Caco-2 (cell line): ENCODE data around the gene BACH2. TPM values are rescaled to one million over a fixed set of nuclear protein-coding genes. Genes with fewer than 3 reads are reported as not detected.

Source experiments
- BruUV-seq: library from RNA; stranded (reverse); fragments of 400-500 nt; replicated peaks from 2 replicates; lab custom pipeline; 2021; lab: Mats Ljungman, UMichigan
- CTCF ChIA-PET: fragments of 300-600 bp; sonication (Branson Sonifier 250); formaldehyde crosslinking; loops from one replicate; lab custom pipeline; 2022; ENCODE audit warnings: antibody characterized with exemption; lab: Charles Lee
- POLR2A ChIA-PET: fragments of 300-600 bp; sonication (Branson Sonifier 250); formaldehyde crosslinking; loops from one replicate; lab custom pipeline; 2022; ENCODE audit warnings: antibody characterized with exemption; lab: Charles Lee
- DNase-seq, 2 experiments: peaks; one replicate each; pipeline versions ENCODE4 v3.0.0 to v3.0.0-alpha.2; 2020 to 2022
- H3K27me3 ChIP-seq: replicated peaks from 2 replicates; pipeline ENCODE4 v1.6.0; 2011; ENCODE audit warnings: low read length; ENCODE audit not compliant: control insufficient read depth, insufficient read depth
- H3K36me3 ChIP-seq: 2 replicates; pipeline ENCODE4 v1.5.1; 2011; ENCODE audit warnings: low read length; ENCODE audit not compliant: control insufficient read depth, insufficient read depth
- H3K4me1 ChIP-seq: fragments of 250-450 bp; sonication (Bioruptor Pico); 2 replicates; pipeline ENCODE4 v1.5.1; 2020; ENCODE audit warnings: mild to moderate bottlenecking
- H3K4me3 ChIP-seq: 2 replicates; pipeline ENCODE4 v1.5.1; 2011; ENCODE audit warnings: low read depth, mild to moderate bottlenecking, control low read depth, low read length
- H3K9me3 ChIP-seq: fragments of 250-450 bp; sonication (Bioruptor Pico); 2 replicates; pipeline ENCODE4 v1.5.1; 2020; ENCODE audit warnings: mild to moderate bottlenecking, moderate library complexity
- H3K27ac Mint-ChIP-seq: one replicate; pipeline ENCODE4 v1.8.0; 2022; ENCODE audit warnings: mixed read lengths; ENCODE audit not compliant: unreplicated experiment
- H3K27me3 Mint-ChIP-seq: one replicate; pipeline ENCODE4 v1.8.0; 2022; ENCODE audit warnings: mixed read lengths; ENCODE audit not compliant: insufficient read depth, unreplicated experiment
- H3K36me3 Mint-ChIP-seq: one replicate; pipeline ENCODE4 v1.8.0; 2022; ENCODE audit warnings: mild to moderate bottlenecking, mixed read lengths; ENCODE audit not compliant: insufficient read depth, unreplicated experiment
- H3K4me1 Mint-ChIP-seq: one replicate; pipeline ENCODE4 v1.8.0; 2022; ENCODE audit warnings: low read depth, mixed read lengths; ENCODE audit not compliant: unreplicated experiment
- H3K4me3 Mint-ChIP-seq: one replicate; pipeline ENCODE4 v1.8.0; 2022; ENCODE audit warnings: mild to moderate bottlenecking, moderate library complexity, mixed read lengths; ENCODE audit not compliant: unreplicated experiment
- H3K9me3 Mint-ChIP-seq: one replicate; pipeline ENCODE4 v1.8.0; 2022; ENCODE audit warnings: mixed read lengths; ENCODE audit not compliant: unreplicated experiment
- intact Hi-C: fragments of 100-400 bp; cut with micrococcal nuclease; formaldehyde crosslinking; loops from one replicate; pipeline ENCODE4 v1.10.0; 2022; ENCODE audit not compliant: unreplicated experiment
- total RNA-seq: library from RNA; stranded (reverse); gene quantifications from 2 replicates; pipeline ENCODE4 v1.2.3, GENCODE V29; 2022
- TF ChIP-seq, protein P1 (sequence below), 2 experiments: fragments of 200-600 bp in 1 of 2; IDR thresholded peaks; 1 replicate in 1 of 2; 2 replicates in 1 of 2; pipeline versions ENCODE4 v1.5.1 to v1.8.0; 2011 to 2022; ENCODE audit warnings: antibody characterized with exemption in 1 of 2, control low read depth in 1 of 2, inconsistent platforms in 1 of 2, low read depth in 1 of 2, low read length in 1 of 2, mild to moderate bottlenecking in 1 of 2, moderate library complexity in 1 of 2; ENCODE audit not compliant: insufficient read depth in 1 of 2, severe bottlenecking in 1 of 2, unreplicated experiment in 1 of 2

BACH2 gene
- total RNA-seq, 1 experiment from 2014 or later, result 0.43 TPM

DNA sequence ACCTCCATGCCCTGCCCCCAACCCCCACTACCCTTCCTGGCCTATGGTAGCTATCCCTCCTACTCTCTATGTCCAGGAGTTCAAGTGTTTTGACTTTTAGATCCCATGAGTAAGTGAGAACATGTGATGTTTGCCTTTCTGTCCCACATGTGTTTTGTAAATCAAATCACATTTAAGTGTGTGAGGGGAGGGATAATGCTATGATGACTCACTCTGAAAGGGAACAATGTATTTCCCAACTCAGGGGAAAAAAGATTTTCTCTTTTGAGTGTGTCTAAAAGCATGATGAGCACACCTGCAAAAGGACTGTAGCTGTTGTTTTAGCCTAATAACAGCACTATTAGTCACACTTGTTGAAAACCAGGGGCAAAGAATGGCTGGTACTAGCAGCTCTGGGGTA is 208.6 kb downstream of the BACH2 start:
- TF ChIP-seq, protein P1, sequence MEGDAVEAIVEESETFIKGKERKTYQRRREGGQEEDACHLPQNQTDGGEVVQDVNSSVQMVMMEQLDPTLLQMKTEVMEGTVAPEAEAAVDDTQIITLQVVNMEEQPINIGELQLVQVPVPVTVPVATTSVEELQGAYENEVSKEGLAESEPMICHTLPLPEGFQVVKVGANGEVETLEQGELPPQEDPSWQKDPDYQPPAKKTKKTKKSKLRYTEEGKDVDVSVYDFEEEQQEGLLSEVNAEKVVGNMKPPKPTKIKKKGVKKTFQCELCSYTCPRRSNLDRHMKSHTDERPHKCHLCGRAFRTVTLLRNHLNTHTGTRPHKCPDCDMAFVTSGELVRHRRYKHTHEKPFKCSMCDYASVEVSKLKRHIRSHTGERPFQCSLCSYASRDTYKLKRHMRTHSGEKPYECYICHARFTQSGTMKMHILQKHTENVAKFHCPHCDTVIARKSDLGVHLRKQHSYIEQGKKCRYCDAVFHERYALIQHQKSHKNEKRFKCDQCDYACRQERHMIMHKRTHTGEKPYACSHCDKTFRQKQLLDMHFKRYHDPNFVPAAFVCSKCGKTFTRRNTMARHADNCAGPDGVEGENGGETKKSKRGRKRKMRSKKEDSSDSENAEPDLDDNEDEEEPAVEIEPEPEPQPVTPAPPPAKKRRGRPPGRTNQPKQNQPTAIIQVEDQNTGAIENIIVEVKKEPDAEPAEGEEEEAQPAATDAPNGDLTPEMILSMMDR (IDR thresholded peaks at IDR 0.05; ENCODE audit: insufficient read depth in 1 of 2, low read depth in 1 of 2, low read length in 1 of 2, severe bottlenecking in 1 of 2, unreplicated experiment in 1 of 2), result no peak
- no peaks in the 10 kb centered on the region for H3K36me3 Mint-ChIP-seq
- intact Hi-C loops, result loop anchor here (10.0 kb wide), 1 partner anchor 387 kb away; no protein-coding TSS in a partner anchor
- no peak overlapping the region for H3K27ac Mint-ChIP-seq
- H3K9me3 ChIP-seq, result no peaks in the 10 kb centered on the region
- no peak overlapping the region for H3K4me3 Mint-ChIP-seq
- H3K4me1 ChIP-seq, result no peaks in the 10 kb centered on the region
- peaks cover 2% of the 10 kb centered on the region for H3K27me3 Mint-ChIP-seq
- H3K4me1 Mint-ChIP-seq, result no peaks in the 10 kb centered on the region
- no peaks in the 10 kb centered on the region for H3K36me3 ChIP-seq
- DNase-seq, result no peak
- POLR2A ChIA-PET, result no interaction called here
- no peaks in the 10 kb centered on the region for H3K9me3 Mint-ChIP-seq
- H3K4me3 ChIP-seq, result no peak overlapping the region
- no peaks in the 10 kb centered on the region for H3K27me3 ChIP-seq
- CTCF ChIA-PET, result no interaction called here
- no TSS peak for BruUV-seq

DNA sequence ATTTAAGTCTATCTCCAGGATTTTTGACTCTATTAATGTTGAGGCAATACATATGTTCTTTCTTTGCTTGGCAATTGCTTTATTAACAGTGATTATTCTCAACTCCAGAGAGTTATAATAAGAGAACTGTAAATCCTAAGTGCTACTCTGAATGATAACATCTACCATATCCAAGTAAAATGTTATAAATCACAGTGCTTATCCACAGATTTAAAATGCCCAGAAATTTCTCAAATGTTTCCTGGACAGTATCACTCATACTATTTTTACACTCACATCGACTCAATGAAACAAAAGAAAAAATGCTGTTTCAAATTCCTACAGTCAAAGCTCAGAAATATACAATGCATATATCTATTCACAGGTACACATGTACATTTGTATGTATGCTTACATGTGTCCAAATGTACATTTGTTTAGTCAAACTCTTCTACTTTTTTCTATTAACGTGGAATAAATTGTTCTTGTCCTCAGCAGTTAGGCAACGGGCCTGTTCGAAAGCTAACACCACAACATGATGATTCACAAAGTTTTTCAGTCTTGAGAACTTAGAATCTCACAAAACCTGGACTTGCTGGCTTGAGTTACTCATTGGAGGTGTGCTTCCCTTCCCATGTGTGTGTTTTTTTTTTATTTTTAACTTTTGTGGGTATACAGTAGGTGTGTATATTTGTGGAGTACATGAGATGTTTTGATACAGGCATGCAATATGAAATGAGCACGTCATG is 209.4 kb downstream of the BACH2 start:
- intact Hi-C loops, result loop anchor here (10.0 kb wide), 1 partner anchor 388 kb away; no protein-coding TSS in a partner anchor
- Mint-ChIP-seq H3K4me3 (no peak overlapping the region), H3K4me1 (no peaks in the 10 kb centered on the region), H3K27me3 (peaks cover 2% of the 10 kb centered on the region), H3K27ac (no peak overlapping the region), H3K9me3 (no peaks in the 10 kb centered on the region), H3K36me3 (no peaks in the 10 kb centered on the region)
- TF ChIP-seq, protein P1 (IDR thresholded peaks at IDR 0.05; ENCODE audit: insufficient read depth in 1 of 2, low read depth in 1 of 2, low read length in 1 of 2, severe bottlenecking in 1 of 2, unreplicated experiment in 1 of 2), result no peak
- Histone ChIP-seq H3K4me1 (no peaks in the 10 kb centered on the region), H3K36me3 (no peaks in the 10 kb centered on the region), H3K9me3 (no peaks in the 10 kb centered on the region), H3K4me3 (no peak overlapping the region), H3K27me3 (no peaks in the 10 kb centered on the region)
- DNase-seq, result no peak
- ChIA-PET POLR2A (no interaction called here), CTCF (no interaction called here)
- BruUV-seq, result no TSS peak

DNA sequence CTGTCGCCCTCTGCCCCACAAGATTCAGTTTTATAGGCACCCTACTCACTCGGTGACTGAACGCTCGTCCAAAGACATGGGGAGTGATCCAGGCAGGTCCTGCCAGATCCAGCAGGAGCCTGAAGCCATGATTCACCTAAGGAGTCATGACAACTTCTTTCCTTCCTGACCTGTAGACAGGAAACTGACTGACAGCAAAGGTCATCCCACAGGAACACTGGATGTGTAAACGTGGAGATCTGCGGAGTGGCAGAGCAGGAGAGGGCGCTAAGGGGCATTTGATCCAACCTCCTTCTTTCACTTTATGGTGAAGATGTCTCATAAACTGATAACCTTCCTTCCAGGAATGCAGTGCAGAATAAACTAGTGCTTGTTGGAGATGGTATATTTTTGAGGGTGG is 210.1 kb downstream of the BACH2 start:
- Mint-ChIP-seq H3K4me3 (no peak overlapping the region), H3K27ac (no peak overlapping the region), H3K9me3 (no peaks in the 10 kb centered on the region), H3K36me3 (no peaks in the 10 kb centered on the region), H3K27me3 (peaks cover 6% of the 10 kb centered on the region), H3K4me1 (no peaks in the 10 kb centered on the region)
- intact Hi-C loops, result loop anchor here (10.0 kb wide), 1 partner anchor 388 kb away; no protein-coding TSS in a partner anchor
- Histone ChIP-seq H3K4me3 (no peak overlapping the region), H3K36me3 (no peaks in the 10 kb centered on the region), H3K4me1 (no peaks in the 10 kb centered on the region), H3K9me3 (no peaks in the 10 kb centered on the region), H3K27me3 (no peaks in the 10 kb centered on the region)
- ChIA-PET CTCF (no interaction called here), POLR2A (no interaction called here)
- DNase-seq, result no peak
- BruUV-seq, result no TSS peak
- TF ChIP-seq, protein P1 (IDR thresholded peaks at IDR 0.05; ENCODE audit: insufficient read depth in 1 of 2, low read depth in 1 of 2, low read length in 1 of 2, severe bottlenecking in 1 of 2, unreplicated experiment in 1 of 2), result no peak
